ENCODE results near the gene KRT85.

KRT85 gene

DNA sequence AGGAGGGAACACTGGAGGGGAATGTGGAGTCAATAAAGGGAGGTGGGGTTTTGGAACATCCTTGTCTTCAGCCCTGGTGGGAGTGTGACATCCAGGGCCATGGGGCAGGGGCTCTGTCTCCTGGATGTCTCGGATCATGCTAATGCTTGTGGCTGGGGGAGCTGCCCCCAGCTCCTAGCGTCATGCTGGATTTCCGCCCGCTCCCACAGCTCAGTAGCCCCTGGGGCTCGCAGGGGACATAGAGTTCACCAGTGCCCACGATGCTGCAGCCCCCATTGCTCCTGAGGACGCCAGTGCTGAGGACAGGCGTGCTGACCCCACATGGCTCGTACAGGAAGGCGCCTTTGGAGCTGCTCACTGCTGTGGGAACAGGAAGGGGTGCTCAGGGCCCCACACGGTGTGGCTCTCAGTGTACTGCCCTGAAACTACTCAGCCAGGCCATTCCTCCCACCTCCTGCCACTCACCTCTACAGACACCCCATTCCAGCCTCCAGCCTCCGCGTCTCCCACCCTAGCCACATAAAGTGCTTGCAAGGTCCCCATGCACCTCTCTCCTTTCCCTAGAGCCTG lies 27.6 kb upstream of the KRT85 start:
- no peak for DNase-seq (ENCODE audit: low read depth)

DNA sequence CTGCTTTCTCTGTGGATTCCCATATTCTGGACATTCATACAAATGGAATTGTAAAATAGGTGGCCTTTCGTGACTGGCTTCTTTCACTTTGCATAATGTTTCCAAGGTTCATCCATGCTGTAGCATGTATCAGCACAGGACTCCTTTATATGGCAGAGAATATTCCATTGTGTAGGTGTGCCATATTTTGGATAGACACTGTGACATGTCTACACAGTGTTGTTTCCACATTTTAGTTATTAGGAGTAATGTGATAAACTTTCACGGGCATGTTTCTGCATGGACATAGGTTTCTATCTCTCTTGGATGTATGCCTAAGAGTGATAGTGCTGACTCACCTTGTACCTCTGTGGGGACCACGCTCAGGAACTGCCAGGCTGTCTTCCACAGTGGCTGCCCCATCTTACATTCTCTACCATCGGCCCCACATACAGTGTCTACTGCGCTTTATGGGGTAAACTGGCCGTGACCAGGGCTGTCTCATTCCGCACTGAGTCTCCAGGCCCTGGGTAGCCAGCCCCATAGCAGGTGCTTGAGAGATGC lies 25.3 kb upstream of the KRT85 start:
- no peak for DNase-seq (ENCODE audit: low read depth)

DNA sequence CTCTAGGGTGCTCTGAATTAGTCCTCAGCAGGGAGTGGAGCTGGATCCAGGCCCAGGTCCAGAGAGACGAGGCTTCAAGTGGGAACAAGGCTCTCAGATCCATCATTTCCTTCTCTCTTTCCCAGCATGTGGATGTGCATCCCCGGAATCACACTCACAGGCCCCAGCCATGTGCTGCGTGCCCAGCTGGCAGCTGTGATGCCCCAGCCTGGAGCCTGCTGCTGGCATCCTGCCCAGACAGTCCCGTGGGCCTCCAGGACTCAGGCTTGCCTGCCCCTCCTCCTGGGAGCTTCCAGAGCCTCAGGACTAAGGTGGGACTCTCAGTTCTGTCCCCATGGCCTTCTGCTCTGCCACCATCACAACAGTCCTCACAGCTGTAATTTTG lies 24.3 kb upstream of the KRT85 start:
- DNase-seq (ENCODE audit: low read depth): no peak

DNA sequence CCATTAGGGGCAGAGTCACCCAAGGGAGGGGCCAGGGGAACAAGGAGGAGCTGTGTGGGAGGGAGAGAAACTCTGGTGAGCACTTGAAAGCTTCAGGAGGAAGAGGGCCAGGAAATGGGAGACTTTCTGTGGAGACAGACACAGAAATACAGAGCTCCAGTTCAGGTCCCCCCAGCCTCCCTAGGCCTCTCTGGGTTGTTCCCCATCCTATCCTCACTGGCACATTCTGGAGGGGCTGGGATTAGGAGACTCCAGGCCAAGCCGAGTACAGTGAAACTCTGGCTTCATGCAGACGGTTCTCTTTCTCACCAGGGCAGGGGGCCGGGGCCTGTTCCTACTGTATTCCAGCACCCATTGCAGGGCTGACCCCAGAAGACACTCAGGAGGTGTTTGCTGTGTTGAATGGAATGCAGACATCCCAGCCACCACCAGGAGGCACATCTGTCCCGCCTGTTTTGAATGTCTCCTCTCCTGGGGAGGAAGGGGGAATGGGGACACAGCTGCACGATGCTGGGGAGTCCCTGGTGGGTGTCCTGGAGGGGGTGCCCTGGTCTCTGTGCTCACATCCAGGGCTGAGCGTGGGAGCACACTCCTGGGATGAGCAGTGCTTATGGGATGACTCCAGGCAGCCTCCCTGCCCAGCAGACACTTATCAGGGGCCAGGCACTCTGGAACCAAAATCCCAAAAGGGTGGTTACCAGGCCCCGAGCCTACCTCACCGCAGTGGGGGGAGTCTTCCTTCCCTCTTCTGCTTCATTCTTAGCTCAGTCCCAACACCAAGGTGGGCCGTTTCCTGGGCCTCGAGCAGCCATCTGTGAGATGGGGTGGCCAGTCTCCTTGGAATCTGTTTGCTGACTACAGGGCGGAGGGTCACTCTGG lies 23.7 kb upstream of the KRT85 start:
- no peak for DNase-seq (ENCODE audit: low read depth)

DNA sequence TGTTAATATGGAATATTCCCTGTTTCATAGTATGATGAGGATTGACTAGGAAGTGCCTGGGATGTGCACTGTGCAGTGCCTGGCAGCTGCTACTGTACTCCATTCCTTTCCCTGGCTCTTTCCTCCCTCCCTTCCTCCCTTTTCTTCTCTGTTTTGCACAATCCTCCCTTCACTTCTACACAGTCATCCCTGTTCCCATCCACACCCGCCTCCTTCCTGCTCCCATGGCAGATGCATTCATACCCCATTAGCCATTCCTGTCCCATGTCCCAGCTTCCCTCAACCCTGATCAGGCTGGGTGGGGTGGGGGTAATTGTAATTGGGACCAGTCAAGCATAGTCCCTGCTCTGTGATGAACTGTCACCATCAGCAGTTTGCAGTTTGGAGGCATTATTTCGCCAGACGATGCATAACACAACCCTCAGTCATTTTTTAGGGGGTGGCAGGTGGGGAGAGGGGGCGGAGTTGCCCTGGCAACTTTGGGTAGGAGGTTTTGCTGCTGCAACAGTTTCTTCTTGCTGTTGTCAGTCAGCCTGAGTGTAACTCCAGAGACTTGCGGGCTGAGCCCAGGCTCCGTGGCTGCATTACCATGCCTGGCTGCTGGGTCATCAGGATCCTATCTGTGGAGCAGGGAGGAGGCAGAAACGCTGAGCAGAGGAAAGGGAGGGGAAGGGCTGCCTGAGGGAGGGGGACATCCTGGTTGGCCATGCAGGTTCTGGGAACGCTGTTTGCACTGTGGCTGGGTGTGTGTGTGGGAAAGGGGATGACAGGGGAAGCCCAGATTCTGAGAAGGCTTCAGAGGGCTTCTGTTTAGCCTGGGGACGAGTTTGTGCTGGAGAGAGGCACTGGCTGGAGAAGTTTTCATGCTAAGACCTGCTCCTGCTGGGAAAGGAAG lies 22.3 kb upstream of the KRT85 start:
- DNase-seq (ENCODE audit: low read depth): no peak

DNA sequence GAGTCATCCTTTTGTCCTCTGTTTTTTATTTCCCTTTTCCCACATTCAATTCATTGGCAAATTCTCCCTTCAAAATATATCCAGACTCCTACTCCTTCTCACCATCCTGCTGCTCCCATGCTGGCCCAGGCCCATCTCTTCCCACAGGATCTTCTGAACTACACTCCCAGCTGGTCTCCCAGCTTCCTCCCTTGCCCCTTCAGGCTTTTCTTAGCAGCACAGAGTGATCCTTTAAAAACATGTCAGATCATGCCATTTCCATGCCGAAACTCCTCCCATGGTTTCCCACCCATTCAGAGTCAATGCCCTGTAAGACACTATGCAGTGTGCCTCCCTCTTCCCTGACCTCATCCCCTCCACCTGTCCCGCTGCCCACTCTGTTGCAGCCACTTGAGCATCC lies 20.6 kb upstream of the KRT85 start:
- DNase-seq (ENCODE audit: low read depth): no peak

DNA sequence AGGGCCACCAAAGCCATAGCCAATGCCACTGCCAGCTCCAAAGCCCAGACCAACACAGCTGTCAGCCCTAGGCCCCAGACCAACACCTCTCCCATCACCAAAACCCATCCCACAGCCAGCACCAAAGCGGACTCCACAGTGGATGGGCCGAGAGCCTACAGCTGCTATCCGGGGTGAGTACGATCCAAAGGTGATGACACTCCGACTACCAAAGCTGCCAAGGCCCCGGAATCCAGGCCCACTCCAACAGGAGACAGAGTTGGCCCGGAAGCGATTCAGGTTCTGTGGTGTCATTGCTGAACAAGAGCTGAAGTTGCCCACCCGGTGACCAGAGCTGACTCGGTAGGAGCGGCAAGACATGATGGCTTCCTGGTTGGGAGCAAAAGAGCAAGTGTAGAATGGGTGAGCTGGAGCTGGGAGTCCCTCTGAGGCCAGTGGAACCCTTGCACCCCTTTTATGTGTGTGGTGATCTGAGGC lies 18.0 kb upstream of the KRT85 start, which contains the start of gene KRT84:
KRT84 (minus strand) TSS at position 427 of the 477 bp plus-strand sequence; CDS start at position 360, 67 bp downstream.
- DNase-seq (ENCODE audit: low read depth): no peak

DNA sequence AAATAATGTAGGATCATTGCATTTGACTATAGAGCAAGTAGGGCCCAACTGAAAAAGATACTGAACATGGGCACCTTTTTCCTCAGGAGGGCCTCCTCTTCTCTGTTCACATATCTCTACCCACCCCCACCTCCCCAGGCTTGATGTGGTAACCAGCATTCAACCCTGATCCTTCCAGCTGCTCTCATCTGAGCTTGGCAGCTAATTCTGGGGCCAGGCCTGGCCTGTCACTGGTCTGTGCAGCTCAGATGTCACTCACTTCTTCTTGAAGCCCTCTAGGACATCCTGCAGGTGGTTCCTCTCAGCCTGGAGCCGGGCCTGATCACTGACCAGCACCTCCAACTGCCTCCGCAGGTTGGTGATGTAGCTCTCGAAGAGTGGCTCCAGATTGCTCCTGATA lies 16.1 kb upstream of the KRT85 start:
- DNase-seq (ENCODE audit: low read depth): no peak

DNA sequence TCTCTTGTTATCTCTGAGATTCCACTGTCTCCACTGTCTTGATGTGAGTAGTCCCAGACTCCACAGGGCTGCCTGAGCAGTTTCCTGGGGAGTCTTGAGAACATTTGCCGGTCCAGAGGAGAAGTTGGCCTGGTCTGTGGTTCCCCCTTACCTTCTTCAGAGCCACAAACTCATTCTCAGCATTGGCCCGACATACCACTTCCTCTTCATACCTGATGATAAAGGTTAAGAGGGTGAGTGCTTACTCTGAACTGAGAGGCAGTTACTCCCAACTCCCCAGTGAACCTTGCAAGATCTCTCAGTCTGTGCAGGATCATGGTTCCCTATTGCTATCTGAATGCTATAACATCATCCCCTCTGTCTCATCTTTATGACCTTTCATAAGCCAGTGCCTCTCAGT lies 15.6 kb upstream of the KRT85 start:
- DNase-seq (ENCODE audit: low read depth): no peak

DNA sequence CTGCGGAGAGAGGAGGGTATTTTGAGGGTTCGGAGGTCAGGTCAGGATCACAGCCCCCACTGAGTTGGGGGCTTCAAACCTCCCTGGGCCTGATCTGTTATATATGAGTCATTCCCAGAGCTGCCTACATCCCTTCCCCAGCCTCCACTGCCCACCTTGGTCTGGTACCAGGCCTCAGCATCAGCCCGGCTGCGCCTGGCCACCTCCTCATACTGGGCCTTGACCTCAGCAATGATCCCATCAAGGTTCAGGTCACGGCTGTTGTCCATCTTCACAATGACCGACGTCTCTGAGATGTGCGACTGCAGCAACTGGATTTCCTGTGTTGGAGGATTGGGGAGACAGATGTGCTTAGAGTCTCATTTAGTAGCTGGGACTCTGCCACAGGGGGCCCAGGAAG lies 13.9 kb upstream of the KRT85 start:
- no peak for DNase-seq (ENCODE audit: low read depth)

DNA sequence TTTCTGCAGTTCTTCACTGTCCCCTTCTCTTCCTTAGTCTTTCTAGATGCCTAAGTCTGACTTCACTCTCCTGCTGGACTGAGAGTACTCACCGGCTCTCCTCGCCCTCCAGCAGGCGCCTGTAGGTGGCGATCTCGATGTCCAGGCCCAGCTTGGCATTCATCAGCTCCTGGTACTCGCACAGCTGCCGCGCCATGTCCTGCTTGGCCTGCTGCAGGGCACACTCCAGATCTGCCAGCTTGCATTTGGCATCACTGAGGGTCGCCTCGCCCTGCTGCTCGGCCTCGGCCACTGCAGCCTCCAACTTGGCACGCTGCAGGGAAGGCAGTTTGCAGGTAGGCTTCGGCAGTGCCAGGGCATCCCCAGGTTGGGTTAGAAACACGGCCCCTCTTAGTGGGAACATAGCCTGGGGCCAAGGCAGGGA lies 13.0 kb upstream of the KRT85 start:
- DNase-seq (ENCODE audit: low read depth): no peak

DNA sequence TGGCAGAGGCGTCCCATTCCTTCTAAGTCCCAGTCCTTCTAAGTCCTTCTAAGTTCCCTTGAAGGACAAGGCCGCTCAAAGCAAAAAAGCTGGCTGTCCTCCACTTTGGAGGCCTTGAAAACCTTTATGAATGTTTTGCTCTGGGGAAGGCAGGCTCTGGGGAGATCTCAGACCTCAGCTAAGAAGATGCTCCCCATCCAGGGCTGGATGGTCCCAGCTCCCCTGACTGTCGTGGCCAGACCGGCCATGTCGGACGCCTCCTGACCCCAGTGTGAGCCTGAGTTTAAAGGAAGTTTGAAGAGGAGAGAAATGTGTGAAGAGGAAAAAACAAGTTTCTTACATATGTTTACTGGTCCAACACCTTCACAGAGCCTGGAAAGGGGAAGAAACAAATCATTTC lies 12.3 kb upstream of the KRT85 start:
- no peak for DNase-seq (ENCODE audit: low read depth)

DNA sequence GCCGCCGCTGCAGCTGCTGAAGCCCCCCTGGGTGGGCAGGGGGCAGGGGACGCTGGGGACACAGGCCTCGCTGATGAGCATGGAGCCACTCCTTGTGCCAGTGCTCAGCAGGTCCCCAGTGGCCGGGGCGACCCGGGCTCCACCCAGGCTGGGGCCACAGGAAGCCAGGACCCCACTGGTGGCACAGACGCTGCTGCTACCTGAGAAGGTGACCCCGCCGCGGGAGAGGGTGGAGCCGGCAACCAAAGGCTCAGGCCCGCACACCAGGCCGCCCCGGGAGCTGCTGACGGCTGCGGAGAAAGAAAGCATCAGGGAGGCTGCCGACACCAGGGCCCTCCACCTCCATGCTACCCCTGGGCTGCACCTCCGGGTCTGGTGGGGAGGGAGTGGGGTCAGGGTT lies 10.8 kb upstream of the KRT85 start:
- no peak for DNase-seq (ENCODE audit: low read depth)

DNA sequence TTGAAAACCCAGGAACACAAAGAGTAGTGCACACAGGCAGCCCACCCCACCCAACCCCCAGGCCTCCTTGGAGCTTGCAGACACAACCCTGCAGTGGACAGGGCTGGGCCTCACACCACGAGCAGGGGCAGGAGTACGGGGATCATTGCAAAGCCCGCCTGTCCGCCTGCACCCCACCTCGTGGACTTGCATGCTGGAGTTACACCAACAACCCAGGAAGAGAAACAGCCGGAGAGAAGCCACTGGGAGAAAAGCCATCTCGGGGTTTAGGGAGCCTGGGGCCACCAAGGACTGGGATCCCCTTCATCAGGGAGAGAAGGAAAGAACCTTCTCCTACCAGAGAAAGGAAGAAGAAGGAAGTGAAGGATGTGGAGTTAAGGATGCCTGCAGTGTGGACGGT lies 10.0 kb upstream of the KRT85 start:
- no peak for DNase-seq (ENCODE audit: low read depth)

DNA sequence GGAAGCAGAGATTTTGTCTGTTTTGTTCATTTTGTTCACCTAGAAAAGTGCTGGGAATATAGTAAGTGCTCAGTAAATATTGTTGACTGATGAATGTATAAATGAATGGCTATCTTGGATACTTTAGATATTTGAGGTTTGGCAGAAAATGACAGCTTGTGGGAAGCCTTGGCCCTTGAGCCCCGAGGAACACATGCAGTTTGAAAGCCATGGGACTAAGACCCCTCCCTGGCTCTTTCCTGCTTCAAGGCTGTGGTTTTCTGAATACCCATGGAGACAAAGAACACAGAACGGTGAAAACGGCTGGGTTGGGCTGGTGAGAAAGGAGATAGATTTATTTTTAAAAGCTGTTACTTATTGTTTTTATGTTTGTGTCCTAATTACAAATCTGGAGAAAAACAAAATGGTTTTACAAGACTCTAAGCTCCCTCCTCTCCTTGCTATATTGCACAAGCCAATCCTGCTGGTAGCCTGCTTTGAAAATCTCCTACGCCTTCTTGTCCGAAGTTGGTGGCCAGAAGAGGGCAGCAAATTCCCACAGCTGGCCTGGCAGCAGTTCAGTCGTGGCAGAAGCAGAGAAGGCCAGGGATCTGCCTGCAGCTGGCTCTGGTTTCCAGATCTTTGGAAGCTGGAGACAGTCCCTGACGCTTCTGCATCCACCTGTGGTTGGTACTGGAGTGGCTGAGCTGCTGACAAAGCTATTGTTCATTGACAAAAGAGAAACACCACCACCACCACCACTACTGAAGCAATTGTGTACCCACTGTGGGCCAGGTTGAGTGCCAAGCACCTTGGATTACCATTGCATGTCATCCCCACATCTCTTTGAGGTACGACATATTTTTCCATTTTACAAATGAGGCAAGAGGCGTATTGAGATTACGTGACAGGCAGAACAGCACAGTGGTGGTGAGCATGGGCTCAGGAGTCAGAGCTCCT lies 5.2 kb upstream of the KRT85 start:
- DNase-seq (ENCODE audit: low read depth): peak; percentile 55

DNA sequence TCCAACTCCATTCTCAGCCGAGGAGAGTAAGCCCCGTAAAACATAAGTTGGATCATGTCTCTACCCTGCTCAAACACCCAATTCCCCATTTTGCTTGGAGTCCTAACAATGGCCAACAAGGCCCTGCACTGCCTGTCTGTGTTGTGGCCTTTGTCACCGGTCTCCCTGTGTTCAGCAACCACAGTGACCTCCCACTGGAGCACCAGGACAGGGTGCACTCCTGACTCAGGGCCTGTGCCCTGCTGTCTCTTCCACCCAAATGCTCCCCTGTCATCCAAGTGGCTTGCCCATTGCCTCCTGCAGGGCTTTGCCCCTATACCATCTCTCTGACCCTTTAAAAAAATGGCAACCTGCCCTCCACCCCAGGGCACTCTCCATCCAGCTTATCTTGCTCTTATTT lies 4.4 kb upstream of the KRT85 start:
- no peak for DNase-seq (ENCODE audit: low read depth)

DNA sequence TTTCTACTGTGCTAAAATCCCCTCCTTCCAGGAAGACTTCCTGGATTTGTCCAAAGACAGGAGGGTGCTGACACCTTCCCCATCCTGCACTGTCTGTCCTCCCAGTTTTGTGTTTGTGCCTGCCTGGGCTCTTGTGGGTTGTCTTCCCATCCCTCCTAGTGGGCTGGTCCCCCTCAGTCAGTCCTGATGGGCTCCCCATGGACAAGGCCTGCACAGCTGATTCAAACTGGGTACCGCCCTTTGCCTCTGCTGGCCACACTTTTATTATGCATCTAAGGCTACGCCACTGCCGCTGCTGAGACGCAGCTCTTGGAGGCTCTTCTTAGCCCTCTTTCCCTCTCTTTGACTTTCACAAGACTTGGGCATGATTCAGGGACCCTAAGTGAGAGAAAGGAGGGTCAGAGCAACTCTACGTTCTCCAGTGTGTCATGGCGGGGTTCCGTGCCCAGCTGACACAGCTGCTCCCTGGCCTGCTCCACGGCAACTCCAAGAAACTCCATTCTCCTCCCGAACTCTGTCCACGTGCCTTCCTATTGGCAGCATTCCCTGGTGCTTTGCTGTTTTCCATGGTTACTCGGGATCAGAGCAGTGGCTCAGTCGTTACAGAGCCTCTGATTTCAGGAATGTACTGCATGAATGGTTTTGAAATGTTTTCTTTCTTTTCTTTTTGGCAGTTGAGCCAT lies 3.8 kb upstream of the KRT85 start:
- no peak for DNase-seq (ENCODE audit: low read depth)

DNA sequence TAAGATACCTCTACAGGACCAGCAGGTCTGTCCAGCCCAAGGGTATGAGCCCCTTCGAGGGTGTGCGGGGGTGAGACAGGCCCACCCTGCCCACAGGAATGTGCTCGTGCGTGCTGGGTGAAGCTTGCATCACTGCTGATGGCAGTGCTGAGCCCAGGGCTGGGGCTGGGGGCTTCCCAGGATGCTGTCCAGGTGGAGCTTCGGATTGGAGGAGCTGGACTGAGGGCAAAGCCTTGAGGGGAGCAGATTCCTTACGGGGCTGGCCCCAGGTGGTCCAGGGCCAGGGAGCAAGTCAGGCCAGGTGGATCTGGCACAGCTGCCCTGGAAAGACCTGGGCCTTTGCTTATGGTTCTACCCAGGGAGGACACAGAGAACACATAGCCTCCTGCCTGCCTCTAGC lies 2.5 kb upstream of the KRT85 start:
- DNase-seq (ENCODE audit: low read depth): no peak

DNA sequence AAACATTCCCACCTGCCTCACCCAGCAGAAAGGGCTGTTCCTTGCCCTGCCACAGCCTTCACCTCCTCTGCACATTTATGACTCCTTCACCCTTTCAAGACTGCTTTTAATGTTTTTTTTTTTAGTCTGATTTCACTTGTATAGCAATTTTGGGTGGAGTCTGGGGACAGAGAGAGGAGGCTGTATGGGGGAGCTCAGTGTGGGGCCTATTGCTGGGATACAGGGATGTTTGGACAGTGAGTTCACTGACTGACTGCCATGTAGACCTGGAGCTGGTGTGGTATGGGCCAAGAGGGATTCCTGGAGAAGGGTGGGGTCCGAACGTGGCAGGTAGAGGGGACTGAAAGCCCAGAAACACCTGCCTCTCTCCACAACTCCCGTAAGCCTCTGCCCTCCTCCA lies 1.9 kb upstream of the KRT85 start:
- DNase-seq (ENCODE audit: low read depth): no peak

DNA sequence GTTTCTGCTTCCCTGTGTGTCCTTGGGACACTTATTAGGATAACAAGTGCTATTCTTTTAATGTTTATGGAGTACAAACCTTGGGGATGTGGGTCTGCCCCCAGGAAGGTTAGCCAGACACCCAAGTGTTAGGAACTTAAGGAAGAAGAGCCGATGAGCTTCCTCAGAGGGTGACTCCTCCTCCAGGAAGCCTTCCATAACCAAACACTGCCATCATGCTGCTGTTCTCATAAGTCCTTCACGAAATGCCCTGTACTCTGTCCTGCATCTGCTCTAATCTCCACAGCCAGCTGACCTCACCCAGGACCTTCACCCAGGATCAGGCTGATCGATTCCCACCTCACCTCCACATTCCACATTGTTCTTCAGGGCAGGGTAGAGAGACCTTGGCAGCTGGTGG lies 1.2 kb upstream of the KRT85 start:
- no peak for DNase-seq (ENCODE audit: low read depth)

DNA sequence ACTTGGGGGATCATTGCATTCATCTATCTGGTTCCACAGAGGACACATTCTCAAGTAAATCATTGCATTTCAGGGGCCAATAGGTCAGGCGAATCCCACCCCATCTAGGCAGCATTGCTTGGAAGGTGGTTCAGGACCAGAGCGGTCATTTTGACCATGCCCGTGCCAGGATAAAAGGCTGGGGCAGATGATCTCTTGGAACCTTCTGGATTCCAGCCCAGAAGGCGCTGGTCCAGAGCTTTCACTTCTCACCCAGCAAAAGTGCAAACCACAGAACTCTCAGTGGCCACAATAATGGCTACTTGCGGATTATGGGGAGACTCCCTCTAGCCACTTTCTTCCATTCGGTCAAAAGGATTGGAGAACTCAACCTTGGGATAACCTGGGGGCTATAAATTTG lies 595 bp upstream of the KRT85 start:
- no peak for DNase-seq (ENCODE audit: low read depth)
